ENCODE results near the gene EPHA10.

Gene EPHA10

GRCh38 chr1:37732111-37732780 is 32.7 kb downstream of the EPHA10 start:
- no peak for DNase-seq

GRCh38 chr1:37731312-37732019 is 33.5 kb downstream of the EPHA10 start:
- DNase-seq, result no peak

GRCh38 chr1:37730376-37730775 is 34.5 kb downstream of the EPHA10 start:
- no peak for DNase-seq

GRCh38 chr1:37728416-37728815 is 36.5 kb downstream of the EPHA10 start:
- DNase-seq, result no peak

- DNase-seq, result no peak
These were observed 38.0 kb downstream of the EPHA10 start for GRCh38 chr1:37726751-37727585.

GRCh38 chr1:37725851-37726613 is 38.9 kb downstream of the EPHA10 start:
- no peak for DNase-seq

- no peak for DNase-seq
These were observed 40.3 kb downstream of the EPHA10 start for GRCh38 chr1:37724575-37724974.

GRCh38 chr1:37723390-37724078 is 41.4 kb downstream of the EPHA10 start:
- DNase-seq, result no peak

GRCh38 chr1:37723072-37723389 is 41.9 kb downstream of the EPHA10 start:
- no peak for DNase-seq

GRCh38 chr1:37722181-37723071 is 42.5 kb downstream of the EPHA10 start:
- DNase-seq, result no peak

GRCh38 chr1:37721565-37721964 is 43.4 kb downstream of the EPHA10 start:
- no peak for DNase-seq

GRCh38 chr1:37720231-37721130 is 44.4 kb downstream of the EPHA10 start:
- no peak for DNase-seq

- no peak for DNase-seq
These were observed 45.2 kb downstream of the EPHA10 start for GRCh38 chr1:37719572-37720195.

GRCh38 chr1:37718901-37719571 is 45.9 kb downstream of the EPHA10 start:
- DNase-seq, result no peak

- no peak for DNase-seq
These were observed 46.6 kb downstream of the EPHA10 start for GRCh38 chr1:37718181-37718900.

GRCh38 chr1:37717631-37718030 is 47.3 kb downstream of the EPHA10 start:
- no peak for DNase-seq

GRCh38 chr1:37716321-37716720 is 48.6 kb downstream of the EPHA10 start:
- no peak for DNase-seq

GRCh38 chr1:37714689-37715088 is 50.2 kb downstream of the EPHA10 start:
- no peak for DNase-seq

- no peak for DNase-seq
These were observed 50.7 kb downstream of the EPHA10 start for GRCh38 chr1:37714226-37714625.
